LNCAP (cell line): ENCODE measurements around the gene ZNF683.

ENCODE experiments used
- TF ChIP-seq, protein P1 (sequence below): fragments of 450-650 bp; IDR thresholded peaks from 2 replicates; pipeline ENCODE4 v1.5.1; 2017; ENCODE audit warnings: mild to moderate bottlenecking

ZNF683 gene

DNA sequence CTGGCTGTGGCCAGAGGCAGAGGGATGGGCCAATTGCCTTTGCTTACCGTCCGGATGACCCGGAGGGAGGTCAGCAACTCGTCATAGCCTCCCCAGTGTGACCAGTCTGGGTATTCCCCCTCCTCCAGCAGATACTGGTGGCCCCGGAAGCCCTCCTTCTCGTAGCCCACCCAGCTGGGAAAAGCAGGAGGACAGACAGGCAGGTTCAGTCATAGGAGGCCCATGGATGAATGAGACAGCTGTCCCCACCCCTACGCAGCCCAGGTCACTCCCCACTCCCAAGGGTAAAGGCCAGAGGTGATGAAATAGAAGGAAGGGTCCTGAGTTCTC, 35.4 kb downstream of the ZNF683 start:
- TF ChIP-seq, protein P1, sequence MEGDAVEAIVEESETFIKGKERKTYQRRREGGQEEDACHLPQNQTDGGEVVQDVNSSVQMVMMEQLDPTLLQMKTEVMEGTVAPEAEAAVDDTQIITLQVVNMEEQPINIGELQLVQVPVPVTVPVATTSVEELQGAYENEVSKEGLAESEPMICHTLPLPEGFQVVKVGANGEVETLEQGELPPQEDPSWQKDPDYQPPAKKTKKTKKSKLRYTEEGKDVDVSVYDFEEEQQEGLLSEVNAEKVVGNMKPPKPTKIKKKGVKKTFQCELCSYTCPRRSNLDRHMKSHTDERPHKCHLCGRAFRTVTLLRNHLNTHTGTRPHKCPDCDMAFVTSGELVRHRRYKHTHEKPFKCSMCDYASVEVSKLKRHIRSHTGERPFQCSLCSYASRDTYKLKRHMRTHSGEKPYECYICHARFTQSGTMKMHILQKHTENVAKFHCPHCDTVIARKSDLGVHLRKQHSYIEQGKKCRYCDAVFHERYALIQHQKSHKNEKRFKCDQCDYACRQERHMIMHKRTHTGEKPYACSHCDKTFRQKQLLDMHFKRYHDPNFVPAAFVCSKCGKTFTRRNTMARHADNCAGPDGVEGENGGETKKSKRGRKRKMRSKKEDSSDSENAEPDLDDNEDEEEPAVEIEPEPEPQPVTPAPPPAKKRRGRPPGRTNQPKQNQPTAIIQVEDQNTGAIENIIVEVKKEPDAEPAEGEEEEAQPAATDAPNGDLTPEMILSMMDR, result no peak

DNA sequence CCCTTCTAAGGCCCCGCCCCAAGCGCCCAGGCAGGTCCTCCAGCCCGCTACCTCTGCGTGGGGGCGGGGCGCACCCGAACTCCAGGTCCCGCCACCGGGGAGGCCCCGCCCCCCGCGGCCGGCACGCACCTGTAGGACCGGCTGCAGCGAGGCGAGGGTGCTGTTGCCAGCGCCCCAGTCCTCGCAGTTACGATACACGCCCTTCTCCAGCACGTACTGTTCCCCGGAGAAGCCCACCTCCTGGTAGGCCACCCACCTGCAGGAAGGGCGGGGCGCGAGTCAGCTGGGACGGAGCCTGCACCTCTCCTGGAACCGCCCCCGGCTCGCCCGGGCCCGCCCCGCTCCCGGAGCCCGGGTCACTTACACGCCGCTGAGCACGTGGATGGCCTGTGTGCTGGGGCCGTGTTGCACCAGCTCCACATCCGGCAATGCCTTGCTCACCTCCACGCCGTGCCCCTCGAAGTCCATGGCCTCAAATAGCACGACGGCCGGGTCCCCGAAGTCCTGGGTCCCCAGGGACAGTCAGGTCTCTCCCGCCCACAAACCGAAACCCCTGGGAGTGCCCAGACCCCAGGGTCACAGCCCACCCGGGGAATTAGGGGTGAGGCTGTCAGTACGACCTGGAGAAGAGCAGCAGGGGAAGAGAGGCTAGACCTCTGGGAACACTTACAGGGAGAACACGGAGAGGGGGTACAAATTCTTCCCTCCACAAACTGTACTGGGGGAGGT, 35.9 kb downstream of the ZNF683 start:
- TF ChIP-seq, protein P1, result no peak

GRCh38 chr1:26335774-26336476, 36.6 kb downstream of the ZNF683 start:
- TF ChIP-seq, protein P1, result no peak

GRCh38 chr1:26330276-26330675, 42.3 kb downstream of the ZNF683 start:
- TF ChIP-seq, protein P1, result no peak

DNA sequence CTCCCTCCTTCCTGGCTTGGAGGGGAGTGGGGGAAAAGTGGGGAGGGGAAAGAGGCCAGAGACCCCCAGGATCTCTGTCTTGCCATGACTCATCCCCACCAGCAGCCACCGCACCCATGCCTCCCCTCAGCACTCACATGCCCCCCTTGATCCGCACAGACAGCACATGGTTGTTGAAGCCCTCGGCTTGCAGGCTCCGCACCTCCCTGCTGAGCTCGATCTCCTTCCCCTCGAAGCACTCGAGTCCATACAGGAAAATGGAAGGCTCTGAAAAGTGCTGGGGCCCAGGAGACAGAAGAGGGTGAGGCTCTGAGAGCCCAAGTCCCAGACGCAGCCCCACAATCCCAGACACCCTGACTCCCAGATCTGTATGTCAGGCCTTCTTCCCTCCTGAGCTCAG, 44.0 kb downstream of the ZNF683 start:
- TF ChIP-seq, protein P1, result no peak

- TF ChIP-seq, protein P1, result no peak
Observed at GRCh38 chr1:26327956-26328362, 44.6 kb downstream of the ZNF683 start.

DNA sequence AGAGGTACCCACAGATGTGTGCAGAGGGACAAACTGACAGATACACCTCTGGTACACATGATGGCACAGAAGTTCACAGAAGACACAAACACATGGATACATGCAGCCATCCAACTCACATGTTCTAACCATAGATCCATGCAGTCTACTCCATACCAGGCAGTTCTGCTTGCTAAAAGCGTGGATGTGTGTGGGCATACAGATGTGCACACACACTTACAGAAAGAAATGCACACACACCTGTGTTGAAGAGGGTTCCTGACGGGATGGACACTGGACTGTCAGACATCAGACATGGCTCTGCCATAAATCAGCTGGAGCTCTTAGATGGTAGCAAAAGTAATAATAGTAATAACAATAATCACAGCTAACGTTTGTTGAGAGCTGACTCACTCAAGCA, 48.0 kb downstream of the ZNF683 start:
- TF ChIP-seq, protein P1, result no peak
